Measurements from ENCODE around the gene RELN. TPM values are rescaled to one million over a fixed set of nuclear protein-coding genes. Genes with fewer than 3 reads are reported as not detected.

Gene RELN
- polyA plus RNA-seq, 1 donor (not counting 4 experiments of a cell fraction or from before 2014, with no cell fraction given) = not detected

GRCh38 chr7:103560136-103560535 is 429.3 kb downstream of the RELN start:
- H2AFZ ChIP-seq (ENCODE audit: control insufficient read depth, low read length) = no peak overlapping the region
- FAIRE-seq = no peak
- no peak for DNase-seq (ENCODE audit: low read depth, low spot score)
- no peaks in the 10 kb centered on the region for H3K79me2 ChIP-seq (ENCODE audit: control insufficient read depth, insufficient read depth, low read length)
- dilution Hi-C loops (cut with MboI; ENCODE audit: extremely low pct_ligation_motif_present, low sequenced_read_pairs) = loop anchor here (25.0 kb wide), 1 partner anchor 202 kb away; no protein-coding TSS in a partner anchor
- H4K20me1 ChIP-seq (ENCODE audit: control insufficient read depth, extremely low read depth, insufficient read depth, low read length) = no peaks in the 10 kb centered on the region
- H3K9me3 ChIP-seq (ENCODE audit: control insufficient read depth, low read depth, low read length) = no peaks in the 10 kb centered on the region
- TF ChIP-seq, protein P1, sequence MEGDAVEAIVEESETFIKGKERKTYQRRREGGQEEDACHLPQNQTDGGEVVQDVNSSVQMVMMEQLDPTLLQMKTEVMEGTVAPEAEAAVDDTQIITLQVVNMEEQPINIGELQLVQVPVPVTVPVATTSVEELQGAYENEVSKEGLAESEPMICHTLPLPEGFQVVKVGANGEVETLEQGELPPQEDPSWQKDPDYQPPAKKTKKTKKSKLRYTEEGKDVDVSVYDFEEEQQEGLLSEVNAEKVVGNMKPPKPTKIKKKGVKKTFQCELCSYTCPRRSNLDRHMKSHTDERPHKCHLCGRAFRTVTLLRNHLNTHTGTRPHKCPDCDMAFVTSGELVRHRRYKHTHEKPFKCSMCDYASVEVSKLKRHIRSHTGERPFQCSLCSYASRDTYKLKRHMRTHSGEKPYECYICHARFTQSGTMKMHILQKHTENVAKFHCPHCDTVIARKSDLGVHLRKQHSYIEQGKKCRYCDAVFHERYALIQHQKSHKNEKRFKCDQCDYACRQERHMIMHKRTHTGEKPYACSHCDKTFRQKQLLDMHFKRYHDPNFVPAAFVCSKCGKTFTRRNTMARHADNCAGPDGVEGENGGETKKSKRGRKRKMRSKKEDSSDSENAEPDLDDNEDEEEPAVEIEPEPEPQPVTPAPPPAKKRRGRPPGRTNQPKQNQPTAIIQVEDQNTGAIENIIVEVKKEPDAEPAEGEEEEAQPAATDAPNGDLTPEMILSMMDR (optimal IDR thresholded peaks at IDR 0.05 in 1 of 3, IDR thresholded peaks at IDR 0.05 in 1 of 3, conservative IDR thresholded peaks at IDR 0.05 in 1 of 3; ENCODE audit: extremely low read depth in 1 of 3, insufficient read depth in 2 of 3, low read length in 3 of 3) = no peak
- TF ChIP-seq EZH2 (IDR thresholded peaks at IDR 0.05; ENCODE audit: low read length) = no peak
- H3K27me3 ChIP-seq (ENCODE audit: control insufficient read depth, extremely low read depth, insufficient read depth, low read length) = no peaks in the 10 kb centered on the region
- no peak overlapping the region for H3K4me2 ChIP-seq (ENCODE audit: control insufficient read depth, extremely low read depth, insufficient read depth, low read depth, low read length)
- H3K4me1 ChIP-seq (ENCODE audit: control insufficient read depth, extremely low read depth, insufficient read depth, low read length) = no peaks in the 10 kb centered on the region
- H3K9ac ChIP-seq (ENCODE audit: control insufficient read depth, extremely low read depth, insufficient read depth, low read length) = no peak overlapping the region
- no peaks in the 10 kb centered on the region for H3K36me3 ChIP-seq (ENCODE audit: control insufficient read depth in 2 of 2, extremely low read depth in 1 of 2, insufficient read depth in 2 of 2, low read length in 2 of 2)
- H3K27ac ChIP-seq (ENCODE audit: control insufficient read depth, insufficient read depth, low read length) = no peak overlapping the region
- H3K9me1 ChIP-seq (ENCODE audit: control insufficient read depth, extremely low read depth, insufficient read depth, low read length) = no peaks in the 10 kb centered on the region
- no peak overlapping the region for H3K4me3 ChIP-seq (ENCODE audit: control insufficient read depth in 2 of 3, extremely low read depth in 1 of 3, insufficient read depth in 2 of 3, low read depth in 1 of 3, low read length in 3 of 3)

GRCh38 chr7:103551016-103551415 is 438.4 kb downstream of the RELN start:
- no peak overlapping the region for H3K4me3 ChIP-seq (ENCODE audit: control insufficient read depth in 2 of 3, extremely low read depth in 1 of 3, insufficient read depth in 2 of 3, low read depth in 1 of 3, low read length in 3 of 3)
- H2AFZ ChIP-seq (ENCODE audit: control insufficient read depth, low read length) = no peak overlapping the region
- no peaks in the 10 kb centered on the region for H3K27me3 ChIP-seq (ENCODE audit: control insufficient read depth, extremely low read depth, insufficient read depth, low read length)
- no peak overlapping the region for H3K4me2 ChIP-seq (ENCODE audit: control insufficient read depth, extremely low read depth, insufficient read depth, low read depth, low read length)
- no peaks in the 10 kb centered on the region for H3K9me1 ChIP-seq (ENCODE audit: control insufficient read depth, extremely low read depth, insufficient read depth, low read length)
- H3K4me1 ChIP-seq (ENCODE audit: control insufficient read depth, extremely low read depth, insufficient read depth, low read length) = no peaks in the 10 kb centered on the region
- no peaks in the 10 kb centered on the region for H4K20me1 ChIP-seq (ENCODE audit: control insufficient read depth, extremely low read depth, insufficient read depth, low read length)
- H3K36me3 ChIP-seq (ENCODE audit: control insufficient read depth in 2 of 2, extremely low read depth in 1 of 2, insufficient read depth in 2 of 2, low read length in 2 of 2) = no peaks in the 10 kb centered on the region
- DNase-seq (ENCODE audit: low read depth, low spot score) (no peak), FAIRE-seq (no peak)
- no peaks in the 10 kb centered on the region for H3K79me2 ChIP-seq (ENCODE audit: control insufficient read depth, insufficient read depth, low read length)
- no peaks in the 10 kb centered on the region for H3K9me3 ChIP-seq (ENCODE audit: control insufficient read depth, low read depth, low read length)
- no peak overlapping the region for H3K27ac ChIP-seq (ENCODE audit: control insufficient read depth, insufficient read depth, low read length)
- no peak overlapping the region for H3K9ac ChIP-seq (ENCODE audit: control insufficient read depth, extremely low read depth, insufficient read depth, low read length)
- dilution Hi-C loops (cut with MboI; ENCODE audit: extremely low pct_ligation_motif_present, low sequenced_read_pairs) = loop anchor here (25.0 kb wide), 1 partner anchor 211 kb away; no protein-coding TSS in a partner anchor
- no peak for TF ChIP-seq EZH2 (IDR thresholded peaks at IDR 0.05; ENCODE audit: low read length)
- TF ChIP-seq, protein P1 (optimal IDR thresholded peaks at IDR 0.05 in 1 of 3, IDR thresholded peaks at IDR 0.05 in 1 of 3, conservative IDR thresholded peaks at IDR 0.05 in 1 of 3; ENCODE audit: extremely low read depth in 1 of 3, insufficient read depth in 2 of 3, low read length in 3 of 3) = no peak

All from keratinocyte (primary cell).